Muscle of leg (tissue), 11 donors: Measurements from ENCODE around the gene ARNT2. TPM values are rescaled to one million over a fixed set of nuclear protein-coding genes. Genes with fewer than 3 reads are reported as not detected.

Experiments used
- DNase-seq: peaks from one replicate; pipeline ENCODE4 v3.0.0; 2013
- H3K27ac ChIP-seq: one replicate; pipeline ENCODE4 v1.5.1; 2013; ENCODE audit warnings: mild to moderate bottlenecking, low read length, control low read depth
- H3K27me3 ChIP-seq: one replicate; pipeline ENCODE4 v1.6.1; 2013; ENCODE audit warnings: low read length; ENCODE audit not compliant: control insufficient read depth, insufficient read depth
- H3K36me3 ChIP-seq: one replicate; pipeline ENCODE4 v1.6.1; 2013; ENCODE audit warnings: low read length; ENCODE audit not compliant: control insufficient read depth, insufficient read depth
- H3K4me1 ChIP-seq: one replicate; pipeline ENCODE4 v1.6.1; 2013; ENCODE audit warnings: low read length; ENCODE audit not compliant: control insufficient read depth, insufficient read depth
- H3K4me3 ChIP-seq: one replicate; pipeline ENCODE4 v1.5.1; 2013; ENCODE audit warnings: low read length, control low read depth
- H3K9me3 ChIP-seq: replicated peaks from 2 replicates; pipeline ENCODE4 v1.6.1; 2013; ENCODE audit warnings: low read depth, low read length; ENCODE audit not compliant: control insufficient read depth
- WGBS: methylation state at CpG from one replicate; pipeline ENCODE4 v1.1.5; 2013; ENCODE audit warnings: missing lambda C conversion rate; ENCODE audit not compliant: insufficient coverage; 5-methylcytosine and 5-hydroxymethylcytosine counted together
- polyA plus RNA-seq, 8 donors: library from polyadenylated mRNA; unstranded; fragments of 120-200 nt; gene quantifications; one replicate each; pipeline versions ENCODE4 v1.2.1 to v1.2.3, GENCODE V29; 2013; ENCODE audit warnings: inconsistent platforms in 1 of 8, low replicate concordance in 1 of 8; ENCODE audit not compliant: insufficient read length in 8 of 8, insufficient read depth in 1 of 8
- total RNA-seq: library from RNA; stranded (reverse); fragments of 120-200 nt; gene quantifications from one replicate; pipeline ENCODE4 v1.2.4, GENCODE V29; 2013

Gene ARNT2
- total and polyA plus RNA-seq, 9 donors = 4.9 to 10.8 (median 7.7) TPM

DNA sequence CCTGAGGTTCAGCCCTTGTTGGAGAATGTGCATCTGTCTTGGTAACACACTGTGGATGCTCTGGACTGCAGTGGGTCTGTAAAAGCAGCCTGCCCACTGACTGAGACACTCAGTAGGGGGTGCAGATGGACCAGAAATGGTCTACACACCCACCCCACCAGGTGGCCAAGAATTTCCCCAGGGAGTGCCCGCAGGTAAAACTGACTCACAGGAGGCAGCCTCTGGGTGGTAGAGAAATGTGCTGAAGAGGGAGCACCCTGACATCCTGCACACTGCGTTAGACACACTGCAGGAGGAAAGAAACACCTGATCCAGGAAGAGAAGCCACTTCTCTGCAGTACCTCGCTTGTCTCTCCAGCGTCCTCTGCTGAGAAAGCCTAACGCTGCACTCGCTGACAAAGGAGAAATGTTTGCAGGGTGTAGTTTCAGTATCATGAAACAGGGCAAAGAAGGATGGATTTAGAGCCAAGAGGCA is 181.4 kb downstream of the ARNT2 start:
- Histone ChIP-seq H3K27me3 (no peaks in the 10 kb centered on the region), H3K4me3 (no peak overlapping the region), H3K36me3 (peaks cover 5% of the 10 kb centered on the region), H3K9me3 (no peaks in the 10 kb centered on the region), H3K27ac (no peak overlapping the region), H3K4me1 (no peaks in the 10 kb centered on the region)
- WGBS = 79% methylated on average over 5 of the region's 6 CpGs
- no peak for DNase-seq

DNA sequence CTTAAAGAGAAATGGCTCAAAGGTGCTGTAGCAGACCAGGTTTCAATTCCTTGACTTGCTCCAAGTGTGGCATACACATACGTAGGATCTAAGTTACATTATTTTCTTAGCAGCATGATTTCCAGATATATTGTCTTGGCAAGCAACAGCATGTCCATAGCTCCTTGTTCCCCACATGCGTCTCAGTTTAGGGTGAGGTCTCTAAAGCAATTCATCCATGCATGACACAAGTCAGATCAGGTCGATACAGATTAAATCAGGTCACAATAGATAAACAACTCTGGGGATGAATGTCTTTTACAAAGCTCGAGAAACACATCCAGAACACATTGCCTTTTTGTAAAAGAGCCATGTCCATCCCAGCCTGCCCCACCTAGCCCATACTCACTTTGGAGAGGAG is 182.0 kb downstream of the ARNT2 start:
- no peaks in the 10 kb centered on the region for H3K27me3 ChIP-seq
- no peak overlapping the region for H3K27ac ChIP-seq
- no peak for DNase-seq
- no peaks in the 10 kb centered on the region for H3K9me3 ChIP-seq
- 100% methylated on average over 3 of the region's 4 CpGs for WGBS
- H3K36me3 ChIP-seq = peaks cover 6% of the 10 kb centered on the region
- no peaks in the 10 kb centered on the region for H3K4me1 ChIP-seq
- H3K4me3 ChIP-seq = no peak overlapping the region

DNA sequence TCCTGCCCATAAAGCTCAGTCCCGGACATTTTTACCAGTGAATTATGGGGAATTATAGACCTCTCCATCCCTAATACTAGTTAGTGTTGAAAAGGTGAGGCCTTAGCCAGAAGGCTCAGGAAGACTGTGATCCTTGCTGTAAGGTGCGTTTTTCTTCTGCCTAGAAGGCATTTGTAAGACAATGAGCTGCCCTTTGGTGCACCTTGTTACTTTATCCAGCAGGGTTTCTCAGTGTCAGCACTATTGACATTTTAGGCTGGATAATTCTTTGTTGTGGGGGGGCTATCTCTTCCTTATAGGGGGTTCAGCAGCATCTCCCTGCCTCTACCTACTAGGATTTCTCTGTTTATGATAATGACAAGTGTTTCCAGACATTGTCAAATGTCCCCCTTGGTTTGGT is 182.8 kb downstream of the ARNT2 start:
- DNase-seq = no peak
- H3K4me1 ChIP-seq = no peaks in the 10 kb centered on the region
- no peaks in the 10 kb centered on the region for H3K27me3 ChIP-seq
- H3K27ac ChIP-seq = no peak overlapping the region
- WGBS = no CpG with 5 or more reads among the region's 2 CpGs
- no peaks in the 10 kb centered on the region for H3K9me3 ChIP-seq
- no peak overlapping the region for H3K4me3 ChIP-seq
- peaks cover 3% of the 10 kb centered on the region for H3K36me3 ChIP-seq

DNA sequence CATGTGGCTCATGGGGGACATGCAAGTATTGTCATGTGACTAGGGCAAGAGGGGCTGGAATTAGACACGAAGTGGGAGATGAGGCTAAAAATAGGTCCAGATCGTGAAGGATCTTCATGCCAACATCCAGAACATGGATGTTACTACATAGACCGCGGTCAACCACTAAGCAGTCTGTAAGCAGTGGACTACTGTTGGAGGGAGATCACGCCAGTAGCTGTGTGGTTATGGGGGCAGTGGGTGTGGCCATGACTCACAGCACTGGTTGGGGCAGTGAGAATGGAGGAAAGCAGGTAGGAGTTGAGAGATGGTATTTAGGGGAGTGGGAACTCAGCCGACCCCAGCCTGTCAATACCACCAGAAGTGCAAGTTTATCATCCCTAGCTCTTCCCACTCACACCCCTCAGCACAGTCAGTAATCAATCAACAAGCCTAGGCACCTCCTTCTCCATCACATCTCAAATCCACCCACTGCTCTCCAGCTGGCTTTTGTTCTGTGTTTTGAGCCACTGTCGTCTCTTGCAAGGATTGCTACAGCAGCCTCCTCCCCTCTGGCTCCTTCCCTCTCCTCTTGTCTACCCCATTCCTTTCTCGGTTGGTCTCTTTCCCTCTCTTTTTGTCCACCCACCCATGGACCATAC is 183.8 kb downstream of the ARNT2 start:
- H3K9me3 ChIP-seq = no peaks in the 10 kb centered on the region
- H3K27ac ChIP-seq = no peak overlapping the region
- H3K27me3 ChIP-seq = no peaks in the 10 kb centered on the region
- H3K36me3 ChIP-seq = peaks cover 3% of the 10 kb centered on the region
- DNase-seq = no peak
- H3K4me3 ChIP-seq = no peak overlapping the region
- no peaks in the 10 kb centered on the region for H3K4me1 ChIP-seq
- 79% methylated on average over 7 of the region's 8 CpGs for WGBS

DNA sequence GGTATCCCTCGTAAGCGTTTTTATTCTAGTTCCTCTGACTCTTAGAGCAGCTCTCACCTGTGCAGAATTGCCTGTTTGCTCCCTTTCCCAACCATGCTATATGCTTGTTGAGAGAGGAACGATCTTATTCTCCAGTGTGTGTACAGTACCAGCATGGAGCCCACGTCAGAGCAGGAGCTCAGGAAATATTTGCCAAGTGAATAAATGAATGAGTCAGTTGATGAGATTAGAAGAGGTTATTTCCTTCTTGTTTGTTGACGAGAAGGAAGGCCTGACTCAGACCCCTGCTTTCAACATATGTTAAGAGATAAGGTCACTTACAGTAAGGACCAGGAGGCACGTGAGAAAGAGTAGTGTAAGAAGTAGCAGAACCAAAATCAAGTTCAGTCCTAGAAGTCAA is 184.6 kb downstream of the ARNT2 start:
- H3K36me3 ChIP-seq = peaks cover 3% of the 10 kb centered on the region
- H3K27ac ChIP-seq = no peak overlapping the region
- H3K27me3 ChIP-seq = no peaks in the 10 kb centered on the region
- no peak for DNase-seq
- whole genome bisulfite sequencing = 88% methylated on average over 5 of the region's 6 CpGs
- H3K4me1 ChIP-seq = no peaks in the 10 kb centered on the region
- no peak overlapping the region for H3K4me3 ChIP-seq
- no peaks in the 10 kb centered on the region for H3K9me3 ChIP-seq

DNA sequence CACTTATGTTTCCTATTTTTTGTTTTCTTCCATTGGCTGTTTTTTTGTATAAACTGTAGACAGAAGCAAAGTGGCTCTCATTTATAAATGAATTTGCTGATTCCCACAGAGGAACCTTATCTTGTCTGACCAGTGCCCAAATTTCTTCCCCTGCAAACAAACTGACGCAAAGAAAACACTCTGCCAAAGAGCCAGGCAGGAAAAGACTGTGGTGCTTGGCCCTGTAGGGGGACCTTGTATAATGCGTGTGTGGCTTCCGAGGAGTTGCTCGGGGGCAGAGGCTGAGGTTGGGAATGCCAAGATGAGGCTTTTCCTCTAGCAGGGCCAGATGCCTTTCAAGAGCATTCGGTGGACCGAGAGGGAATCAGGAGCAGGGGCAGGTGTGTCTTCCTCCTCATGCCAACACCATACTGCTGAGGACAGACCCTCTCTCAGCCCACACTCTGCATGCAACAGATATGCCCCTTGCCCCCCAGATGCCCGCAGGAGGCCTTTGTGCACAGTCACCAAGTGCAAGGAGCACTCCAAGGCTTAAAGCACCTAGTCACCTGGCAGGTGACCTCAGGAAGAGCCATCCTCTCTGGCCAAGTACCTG is 186.7 kb downstream of the ARNT2 start:
- DNase-seq = no peak
- no peak overlapping the region for H3K4me3 ChIP-seq
- no peaks in the 10 kb centered on the region for H3K27me3 ChIP-seq
- H3K36me3 ChIP-seq = peaks cover 3% of the 10 kb centered on the region
- H3K27ac ChIP-seq = no peak overlapping the region
- no peaks in the 10 kb centered on the region for H3K9me3 ChIP-seq
- H3K4me1 ChIP-seq = no peaks in the 10 kb centered on the region
- WGBS = 87% methylated on average over 6 of the region's 7 CpGs

DNA sequence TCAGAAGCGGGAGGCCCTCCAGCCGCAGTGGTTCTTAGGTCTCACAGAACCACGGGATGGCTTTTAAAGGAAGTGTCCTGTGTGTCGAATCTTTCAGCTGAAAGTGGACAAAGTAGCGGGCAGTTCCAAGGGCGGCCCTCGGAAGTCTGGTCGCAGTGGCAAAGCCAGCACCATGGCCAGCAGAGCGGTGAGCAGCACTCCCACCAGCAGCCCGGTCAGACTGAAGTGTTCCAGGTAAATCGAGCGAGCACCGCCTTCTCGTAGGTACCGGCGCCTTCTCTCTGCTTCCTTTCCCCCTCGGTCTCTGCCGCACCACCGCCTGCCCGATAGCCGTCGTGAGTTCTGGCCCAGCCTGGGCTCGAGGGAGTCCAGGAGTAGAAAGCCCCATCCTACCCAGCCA is 187.3 kb downstream of the ARNT2 start:
- H3K4me1 ChIP-seq = no peaks in the 10 kb centered on the region
- peaks cover 3% of the 10 kb centered on the region for H3K36me3 ChIP-seq
- H3K27ac ChIP-seq = no peak overlapping the region
- H3K4me3 ChIP-seq = no peak overlapping the region
- H3K27me3 ChIP-seq = no peaks in the 10 kb centered on the region
- DNase-seq = no peak
- WGBS = 94% methylated on average over 12 of the region's 23 CpGs
- H3K9me3 ChIP-seq = no peaks in the 10 kb centered on the region

DNA sequence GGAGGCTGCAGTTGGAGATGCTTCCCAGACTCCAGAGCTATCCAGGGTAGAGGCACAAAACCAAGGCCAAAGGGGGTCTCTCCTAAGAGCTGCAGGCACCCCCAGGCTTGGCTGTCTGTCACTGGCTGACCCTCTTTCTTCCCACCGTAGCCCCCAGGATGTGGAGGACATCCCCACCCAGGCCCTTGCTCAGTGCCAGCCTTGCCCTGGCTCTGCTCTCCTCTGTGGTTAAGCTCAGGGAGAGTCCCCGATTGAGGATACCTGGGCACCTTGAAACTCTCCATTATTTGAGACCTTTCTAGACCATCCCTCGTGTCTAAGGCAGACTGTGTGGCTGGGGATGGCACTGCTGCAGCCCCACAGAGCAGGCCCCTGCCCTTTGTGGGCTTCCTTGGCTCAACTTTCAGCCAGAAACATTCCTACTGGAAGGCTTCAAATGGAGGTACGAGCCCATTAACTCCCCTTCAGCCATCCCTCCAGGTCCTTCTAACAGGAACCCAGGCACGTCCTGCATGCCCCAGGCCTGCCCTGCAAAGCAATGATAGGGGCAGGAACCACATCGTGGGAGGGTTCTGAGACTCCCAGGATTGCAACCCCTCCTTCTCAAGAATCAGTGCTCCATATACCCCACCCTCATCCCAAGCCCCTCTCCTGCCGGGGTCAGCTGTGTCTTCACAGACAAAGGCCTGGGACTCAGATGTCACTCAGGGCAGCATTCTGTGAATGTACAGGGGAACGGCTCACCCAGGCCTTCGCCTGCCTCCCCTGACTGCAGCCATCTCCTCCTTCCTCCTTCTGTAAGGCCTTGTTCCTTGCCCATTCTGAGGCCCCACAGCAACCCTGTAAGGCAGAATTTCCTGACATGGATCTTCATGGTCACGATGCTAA is 188.0 kb downstream of the ARNT2 start:
- Histone ChIP-seq H3K4me3 (no peak overlapping the region), H3K27me3 (no peaks in the 10 kb centered on the region), H3K4me1 (no peaks in the 10 kb centered on the region), H3K9me3 (no peaks in the 10 kb centered on the region), H3K27ac (no peak overlapping the region), H3K36me3 (peaks cover 3% of the 10 kb centered on the region)
- WGBS = 90% methylated on average over 6 of the region's 10 CpGs
- DNase-seq = no peak

DNA sequence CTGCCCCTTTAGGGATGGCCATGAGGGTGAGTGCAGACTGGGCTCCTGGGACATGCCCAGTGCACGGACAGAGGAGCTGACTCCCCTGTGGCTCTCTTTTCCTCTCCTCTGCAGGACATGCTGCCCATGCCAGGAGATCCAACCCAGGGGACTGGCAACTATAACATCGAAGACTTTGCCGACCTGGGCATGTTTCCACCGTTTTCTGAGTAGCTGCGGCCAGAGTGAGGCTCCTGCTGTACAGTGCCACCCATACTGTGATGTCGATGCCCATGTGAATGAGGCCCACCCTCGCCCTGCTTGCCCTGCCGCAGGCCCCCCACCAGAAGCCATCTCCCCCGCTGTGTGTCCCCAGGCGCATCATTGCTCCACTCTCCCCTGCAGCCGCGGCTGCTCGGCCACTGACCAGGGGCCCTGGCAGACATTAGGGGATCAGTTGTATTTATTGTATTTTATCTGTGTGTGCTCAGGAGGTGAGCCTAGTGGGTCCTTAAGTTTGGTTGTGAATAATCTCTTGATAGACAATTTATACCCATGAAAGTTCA is 189.4 kb downstream of the ARNT2 start:
- H3K4me1 ChIP-seq = no peaks in the 10 kb centered on the region
- peaks cover 3% of the 10 kb centered on the region for H3K36me3 ChIP-seq
- no peak overlapping the region for H3K27ac ChIP-seq
- DNase-seq = no peak
- WGBS = 79% methylated on average over 6 of the region's 13 CpGs
- H3K27me3 ChIP-seq = no peaks in the 10 kb centered on the region
- H3K4me3 ChIP-seq = no peak overlapping the region
- no peaks in the 10 kb centered on the region for H3K9me3 ChIP-seq
